NCI-H2107 treated with DMSO at 0.1 percent for 48 hours (cell line): ENCODE measurements around the gene NUB1.

ENCODE experiments used
- DNase-seq: peaks from one replicate; lab custom pipeline; 2025; ENCODE audit not compliant: unreplicated experiment; lab: John Stamatoyannopoulos, UW

Gene NUB1

GRCh38 chr7:151312831-151313809, 28.5 kb upstream of the NUB1 start:
- no peak for DNase-seq

DNA sequence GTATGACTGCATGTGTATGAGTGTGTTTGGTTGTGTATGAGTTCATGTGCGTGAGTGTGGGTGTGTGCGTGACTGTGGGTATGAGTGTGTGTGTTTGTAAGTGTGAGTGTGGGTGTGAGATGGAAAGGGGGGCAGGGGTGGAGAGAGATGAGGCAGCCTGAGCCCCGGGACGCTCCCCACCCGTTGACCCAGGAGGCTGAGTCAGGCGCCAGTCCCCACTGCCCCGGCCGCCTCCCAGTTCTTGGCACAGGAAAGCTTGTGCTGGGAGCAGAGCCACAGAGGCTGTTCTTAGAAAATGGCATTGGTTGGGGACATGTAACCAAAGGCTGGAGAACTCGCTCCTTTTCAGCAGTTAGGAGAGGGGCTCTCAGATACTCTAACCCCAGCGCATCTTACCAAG, 27.8 kb upstream of the NUB1 start:
- no peak for DNase-seq

DNA sequence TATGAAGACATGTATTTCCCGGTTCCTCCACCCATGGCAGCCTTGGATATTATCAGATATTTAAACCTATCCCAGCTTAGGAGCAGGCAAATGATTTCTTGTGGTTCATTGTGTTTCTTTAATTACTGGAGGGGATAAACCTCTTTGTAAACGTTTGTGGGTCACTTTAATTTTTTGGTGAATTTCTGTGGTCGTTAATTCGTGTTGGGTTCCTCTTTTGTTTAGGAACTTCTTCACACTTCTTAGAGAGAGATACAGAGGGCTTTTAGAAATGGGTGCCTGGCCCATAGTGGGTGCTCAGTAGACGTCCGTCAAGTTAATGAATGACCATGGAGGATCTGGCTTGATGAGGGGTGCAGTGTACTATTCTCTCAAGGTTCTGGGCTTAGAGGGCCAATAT, 27.2 kb upstream of the NUB1 start:
- no peak for DNase-seq

- DNase-seq: peak; percentile 53
Measured at GRCh38 chr7:151315038-151315655, 26.5 kb upstream of the NUB1 start.

DNA sequence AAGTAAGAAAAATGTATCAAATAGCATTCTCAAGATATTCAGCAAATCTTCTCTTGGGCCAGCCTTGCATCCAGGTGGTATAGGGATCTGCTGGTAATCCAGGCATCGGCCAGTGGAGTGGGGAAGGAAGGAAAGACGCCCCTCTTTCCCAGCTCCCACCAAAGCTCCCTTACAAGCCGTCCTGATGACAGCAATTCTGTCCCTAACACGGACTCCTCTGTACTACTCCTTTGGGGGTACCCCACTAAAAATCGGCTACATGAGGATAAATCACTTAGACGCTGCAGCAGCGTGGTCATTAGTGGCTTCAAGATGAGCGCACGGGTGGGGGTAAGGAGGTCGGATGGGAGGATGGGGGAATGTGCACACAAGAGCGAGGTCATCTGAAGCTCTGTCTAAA, 24.7 kb upstream of the NUB1 start:
- no peak for DNase-seq

- DNase-seq: no peak
Measured at GRCh38 chr7:151317936-151318335, 23.7 kb upstream of the NUB1 start.

DNA sequence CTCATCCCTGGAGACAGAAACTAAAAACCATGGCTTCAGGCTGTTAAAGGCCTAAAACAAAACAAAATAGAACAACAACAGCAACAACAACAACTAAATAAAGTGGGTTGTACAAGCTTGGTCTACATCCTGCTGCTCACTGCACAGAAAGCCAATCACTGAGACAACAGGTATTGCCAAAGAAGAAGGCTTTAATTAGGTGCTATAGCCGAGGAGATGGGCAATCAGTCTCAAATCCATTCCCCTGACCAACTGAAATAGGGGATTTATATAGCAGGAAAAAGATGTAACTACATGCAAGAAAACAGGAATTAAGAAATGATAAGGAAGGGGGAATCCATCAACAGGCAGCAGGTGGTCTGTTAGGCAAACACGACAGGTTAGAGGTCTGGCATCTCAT, 22.4 kb upstream of the NUB1 start:
- DNase-seq: no peak

DNA sequence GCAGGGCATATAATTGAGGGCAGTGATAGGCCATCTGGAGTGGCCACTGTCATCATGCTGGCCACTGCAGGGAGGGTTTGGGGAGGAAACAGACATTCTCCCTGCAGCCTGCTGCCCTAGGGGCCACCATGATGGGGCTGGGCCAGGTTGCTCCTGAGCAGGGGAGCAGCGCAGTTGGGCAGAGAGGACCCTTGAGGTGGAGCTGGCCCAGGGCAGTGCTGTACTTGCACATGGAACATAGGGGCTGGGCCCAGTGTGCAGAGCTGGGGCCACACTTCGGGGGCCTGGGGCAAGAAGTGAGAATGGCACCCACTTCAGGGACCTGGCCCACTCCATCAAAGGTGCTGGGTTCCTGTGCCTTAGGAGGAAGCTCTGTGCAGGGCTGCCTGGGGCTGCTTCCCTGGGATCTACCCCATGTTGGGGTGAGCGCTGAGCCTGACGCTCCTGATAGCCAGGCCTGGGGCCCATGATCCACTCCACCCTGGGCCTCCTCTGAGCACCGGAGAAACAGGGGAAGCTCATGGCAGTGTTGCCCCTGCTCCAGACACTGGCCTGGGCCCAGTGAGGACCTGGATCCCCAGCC, 21.3 kb upstream of the NUB1 start:
- no peak for DNase-seq

DNA sequence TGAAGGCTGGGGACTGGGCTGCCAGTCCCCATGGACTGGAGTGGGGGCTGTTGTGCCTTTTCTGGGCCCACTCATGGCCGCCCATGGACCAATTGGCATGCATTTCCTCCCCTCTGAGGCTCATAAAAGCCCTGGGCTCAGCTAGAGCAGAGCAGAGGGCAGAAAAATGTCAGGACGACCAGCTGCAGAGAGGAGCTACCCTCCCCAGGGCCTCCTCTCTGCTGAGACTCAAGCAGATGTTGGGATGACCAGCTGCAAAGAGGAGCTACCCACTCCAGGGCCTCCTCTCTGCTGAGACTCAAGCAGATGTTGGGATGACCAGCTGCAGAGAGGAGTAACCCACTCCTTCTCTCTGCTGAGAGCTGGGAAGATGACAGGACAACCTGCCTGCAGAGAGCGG, 20.3 kb upstream of the NUB1 start:
- no peak for DNase-seq

- DNase-seq: no peak
Measured at GRCh38 chr7:151322906-151323305, 18.7 kb upstream of the NUB1 start.

- no peak for DNase-seq
Measured at GRCh38 chr7:151327022-151327421, 14.6 kb upstream of the NUB1 start.

DNA sequence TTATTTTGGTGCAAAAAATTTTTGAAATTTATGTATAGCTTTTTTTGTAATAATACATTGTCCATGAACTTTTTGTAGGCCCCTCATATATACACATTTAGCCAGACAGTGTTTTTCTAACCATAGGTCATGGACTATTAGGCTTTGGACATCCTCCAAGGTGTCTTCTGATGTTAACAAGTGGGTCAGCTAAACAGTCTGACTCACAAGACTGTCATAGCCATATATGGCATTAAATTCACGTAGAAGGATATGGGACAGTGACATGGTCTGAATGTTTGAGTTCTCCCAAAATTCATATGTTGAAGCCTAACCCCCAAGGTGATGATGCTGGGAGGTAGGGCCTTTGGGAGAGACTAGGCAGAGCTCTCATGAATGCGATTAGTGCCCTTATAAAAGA, 14.0 kb upstream of the NUB1 start:
- no peak for DNase-seq

- no peak for DNase-seq
Measured at GRCh38 chr7:151330181-151330580, 11.4 kb upstream of the NUB1 start.

- DNase-seq: no peak
Measured at GRCh38 chr7:151330661-151331060, 11.0 kb upstream of the NUB1 start.

DNA sequence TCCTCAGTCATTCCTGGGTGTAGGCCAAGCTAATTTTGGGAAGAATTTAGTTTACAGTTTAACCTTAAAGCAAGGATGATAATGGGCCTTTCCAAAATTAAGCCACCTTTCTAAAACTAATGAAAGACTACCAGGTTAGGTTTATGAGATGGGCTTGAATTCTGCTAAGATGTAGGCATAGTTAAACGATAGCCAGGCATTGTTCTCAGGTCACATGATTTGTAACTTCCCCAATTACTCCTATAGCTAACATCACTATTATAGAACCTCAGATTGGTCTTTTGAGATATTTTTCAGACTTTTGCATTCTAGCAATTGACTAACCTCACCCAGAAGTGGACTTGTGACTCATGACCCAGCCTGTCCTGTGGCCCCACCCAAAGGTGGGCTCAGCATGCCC, 7.0 kb upstream of the NUB1 start:
- no peak for DNase-seq

GRCh38 chr7:151336027-151336708, 5.4 kb upstream of the NUB1 start:
- DNase-seq: no peak

DNA sequence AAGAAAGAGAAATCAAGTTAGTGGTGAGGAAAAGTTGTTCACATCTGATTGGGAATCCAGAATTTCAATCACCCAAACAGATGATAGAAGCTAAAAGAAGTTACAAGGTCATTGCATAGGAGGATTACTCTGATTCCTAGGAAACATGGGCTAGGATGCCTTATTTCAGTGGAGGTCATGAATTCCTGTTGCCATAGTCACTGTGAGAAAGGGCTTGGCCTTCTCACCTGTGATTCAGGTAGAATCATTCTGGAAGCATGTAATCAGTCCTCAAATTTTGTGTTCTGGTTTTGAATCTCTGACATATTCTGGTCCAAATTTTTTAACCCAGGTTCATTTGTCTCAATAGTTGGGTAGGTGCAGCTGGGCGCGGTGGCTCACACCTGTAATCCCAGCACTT, 4.3 kb upstream of the NUB1 start:
- DNase-seq: no peak

DNA sequence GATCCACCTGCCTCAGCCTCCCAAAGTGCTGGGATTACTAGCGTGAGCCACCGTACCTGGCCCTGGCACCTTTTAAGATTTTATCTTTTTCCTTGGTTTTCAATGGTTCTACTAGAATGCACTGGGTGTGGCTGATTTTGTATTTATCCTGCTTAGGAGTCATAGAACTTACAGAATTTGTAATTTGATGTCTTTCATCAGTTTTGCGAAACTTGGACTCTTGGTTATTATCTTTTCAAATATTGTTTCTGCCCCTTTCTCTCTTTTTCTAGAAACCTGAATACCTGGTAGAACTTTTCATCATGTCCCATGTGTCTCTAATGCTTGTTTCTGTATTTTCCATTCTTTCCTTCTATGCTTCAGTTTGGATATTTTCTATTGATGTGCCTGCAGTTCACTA, 2.8 kb upstream of the NUB1 start:
- no peak for DNase-seq

DNA sequence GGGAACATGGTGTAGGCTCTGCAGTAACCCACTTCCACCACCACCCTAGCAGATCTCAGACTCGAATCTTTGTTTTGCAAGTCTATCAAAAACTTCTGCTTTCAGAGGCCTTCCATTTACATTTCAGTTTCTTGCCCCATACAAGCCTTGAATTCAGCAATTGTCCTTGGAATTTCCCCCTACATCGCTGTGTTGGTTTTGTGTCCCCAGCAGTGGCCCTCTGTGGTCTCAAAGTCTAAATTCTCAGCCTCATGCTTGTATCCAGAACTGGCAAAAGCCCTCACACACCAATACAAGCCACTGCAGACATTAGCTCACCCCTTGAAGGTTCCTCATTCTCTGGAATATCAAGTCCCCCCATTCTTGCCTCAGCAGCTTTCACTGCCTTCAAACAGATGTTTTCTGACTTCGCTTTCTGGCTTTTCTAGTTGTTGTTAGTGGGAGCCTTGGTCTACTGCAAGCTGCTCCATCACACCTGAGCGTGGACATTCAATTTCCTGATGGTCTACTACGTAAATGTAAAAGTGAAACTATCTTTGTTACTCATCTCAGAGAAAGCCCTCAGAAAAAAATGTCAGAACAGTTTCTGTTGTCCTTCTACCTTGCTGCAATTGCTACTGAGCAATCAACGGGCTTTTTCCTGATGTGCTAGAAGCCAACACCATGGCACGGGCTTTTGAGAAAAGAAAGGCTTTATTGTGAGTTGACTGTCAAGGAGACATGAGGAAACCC, 1.8 kb upstream of the NUB1 start:
- DNase-seq: no peak

DNA sequence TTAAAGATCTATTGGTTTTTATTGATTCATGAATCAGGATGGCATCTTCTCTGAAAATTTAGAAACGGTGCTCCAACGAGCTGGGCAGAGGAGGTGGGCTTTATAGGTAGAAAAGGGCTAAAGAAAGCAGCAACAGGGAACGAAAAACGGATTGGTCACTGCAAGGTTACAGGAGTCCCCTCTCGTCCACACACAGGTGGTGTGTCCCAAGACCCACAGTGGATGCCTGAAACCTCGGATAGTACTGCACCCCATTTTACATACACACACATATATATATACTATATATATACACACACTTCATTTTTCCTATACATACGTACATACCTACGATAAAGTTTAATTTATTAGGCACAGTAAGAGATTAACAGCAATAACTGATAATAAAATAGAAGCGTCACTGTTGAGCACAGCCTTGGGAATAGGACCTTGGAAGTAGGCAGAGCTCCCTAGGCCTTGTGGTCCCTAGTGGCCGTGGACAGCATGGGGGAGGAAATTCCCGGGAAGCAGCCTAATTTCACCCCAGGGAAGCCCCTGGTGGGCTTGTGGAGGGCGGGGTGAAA, 737 bp upstream of the NUB1 start:
- no peak for DNase-seq
